GM13976 (cell line): ENCODE data around the gene GPS1.

Experiments
- DNase-seq: peaks from one replicate; pipeline ENCODE4 v3.0.0; 2012; ENCODE audit warnings: low spot score
- in situ Hi-C: fragments of 300-500 bp; cut with MboI; formaldehyde crosslinking; loops from one replicate; pipeline ENCODE4 v1.12.0; 2022; ENCODE audit warnings: low sequenced_read_pairs, mixed read lengths, inconsistent platforms; ENCODE audit not compliant: unreplicated experiment
- TF ChIP-seq, protein P1 (sequence below): IDR thresholded peaks from 2 replicates; pipeline ENCODE4 v1.5.1; 2012; ENCODE audit warnings: borderline replicate concordance, mild to moderate bottlenecking; ENCODE audit not compliant: insufficient read depth; ENCODE audit errors: extremely low read depth, missing control alignments, control extremely low read depth

GPS1 gene

DNA sequence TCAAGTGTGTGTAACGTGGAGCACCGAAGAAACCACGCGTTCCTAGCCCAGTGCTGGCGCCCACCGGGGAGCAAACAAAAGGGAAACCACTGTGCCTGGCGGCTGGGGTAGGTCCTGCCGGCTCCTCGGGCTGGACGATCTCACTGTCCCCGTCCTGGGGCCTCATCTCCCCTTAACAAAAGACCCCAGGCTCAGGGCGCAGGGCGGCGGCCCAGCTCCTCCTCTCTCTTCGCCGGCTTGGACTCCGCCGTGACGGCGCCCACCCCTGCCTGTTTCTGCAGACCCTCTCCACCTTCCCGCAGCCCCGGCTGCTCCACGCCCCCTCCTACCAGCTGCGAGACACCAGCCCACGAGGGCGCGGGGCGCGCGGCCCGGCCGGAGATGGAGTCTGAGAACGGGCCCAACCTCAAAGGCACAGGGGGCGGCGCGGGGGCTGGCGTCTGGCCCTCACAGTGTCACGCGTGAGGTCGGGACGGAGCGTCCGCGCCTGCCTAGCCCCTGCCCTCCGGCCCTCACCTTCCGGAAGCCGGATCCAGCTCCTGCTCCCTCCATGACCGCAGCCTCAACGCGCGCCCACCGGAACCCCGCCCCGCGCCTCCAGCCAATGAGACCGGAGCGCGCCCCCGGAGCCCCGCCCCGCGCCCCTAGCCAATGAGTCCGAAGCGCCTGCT, 29.3 kb upstream of the GPS1 start, which contains the start of gene CENPX:
CENPX (minus strand) TSS at position 569 of the 671 bp plus-strand sequence; CDS start at position 552, 17 bp downstream.
- DNase-seq: no peak
- TF ChIP-seq, protein P1, sequence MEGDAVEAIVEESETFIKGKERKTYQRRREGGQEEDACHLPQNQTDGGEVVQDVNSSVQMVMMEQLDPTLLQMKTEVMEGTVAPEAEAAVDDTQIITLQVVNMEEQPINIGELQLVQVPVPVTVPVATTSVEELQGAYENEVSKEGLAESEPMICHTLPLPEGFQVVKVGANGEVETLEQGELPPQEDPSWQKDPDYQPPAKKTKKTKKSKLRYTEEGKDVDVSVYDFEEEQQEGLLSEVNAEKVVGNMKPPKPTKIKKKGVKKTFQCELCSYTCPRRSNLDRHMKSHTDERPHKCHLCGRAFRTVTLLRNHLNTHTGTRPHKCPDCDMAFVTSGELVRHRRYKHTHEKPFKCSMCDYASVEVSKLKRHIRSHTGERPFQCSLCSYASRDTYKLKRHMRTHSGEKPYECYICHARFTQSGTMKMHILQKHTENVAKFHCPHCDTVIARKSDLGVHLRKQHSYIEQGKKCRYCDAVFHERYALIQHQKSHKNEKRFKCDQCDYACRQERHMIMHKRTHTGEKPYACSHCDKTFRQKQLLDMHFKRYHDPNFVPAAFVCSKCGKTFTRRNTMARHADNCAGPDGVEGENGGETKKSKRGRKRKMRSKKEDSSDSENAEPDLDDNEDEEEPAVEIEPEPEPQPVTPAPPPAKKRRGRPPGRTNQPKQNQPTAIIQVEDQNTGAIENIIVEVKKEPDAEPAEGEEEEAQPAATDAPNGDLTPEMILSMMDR: no peak
- in situ Hi-C loops: loop anchor here (10.0 kb wide), 1 partner anchor 132 kb away; no protein-coding TSS in a partner anchor

DNA sequence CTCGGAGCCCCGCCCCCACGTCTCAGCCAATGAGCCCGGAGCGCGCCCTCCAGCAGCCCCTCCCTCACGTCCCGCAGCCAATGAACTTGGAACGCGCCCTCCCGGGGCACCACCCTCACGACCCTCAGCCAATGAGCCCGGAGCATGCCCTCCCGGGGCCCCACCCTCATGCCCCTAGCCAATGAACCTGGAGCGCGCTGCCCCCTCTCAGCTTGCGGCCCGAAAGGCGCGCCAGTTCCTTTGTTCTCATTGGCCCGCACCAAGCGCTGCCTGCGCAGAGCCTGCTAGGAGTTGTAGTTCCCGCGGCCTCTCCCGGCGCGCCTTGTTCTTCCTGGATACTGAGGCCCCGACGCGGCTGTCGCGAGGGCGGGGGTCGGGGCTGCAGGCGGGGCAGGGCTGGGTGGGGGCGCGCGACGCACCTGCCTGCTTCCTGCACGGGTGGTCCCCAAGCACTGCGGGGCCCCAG, 28.7 kb upstream of the GPS1 start, which contains the start of gene LRRC45:
LRRC45 (plus strand) TSS at position 325 of the 466 bp plus-strand sequence. CDS start 339 bp downstream, outside the sequence.
- DNase-seq: peak; percentile 99
- in situ Hi-C loops: loop anchor here (10.0 kb wide), 1 partner anchor 132 kb away; no protein-coding TSS in a partner anchor
- TF ChIP-seq, protein P1: no peak

DNA sequence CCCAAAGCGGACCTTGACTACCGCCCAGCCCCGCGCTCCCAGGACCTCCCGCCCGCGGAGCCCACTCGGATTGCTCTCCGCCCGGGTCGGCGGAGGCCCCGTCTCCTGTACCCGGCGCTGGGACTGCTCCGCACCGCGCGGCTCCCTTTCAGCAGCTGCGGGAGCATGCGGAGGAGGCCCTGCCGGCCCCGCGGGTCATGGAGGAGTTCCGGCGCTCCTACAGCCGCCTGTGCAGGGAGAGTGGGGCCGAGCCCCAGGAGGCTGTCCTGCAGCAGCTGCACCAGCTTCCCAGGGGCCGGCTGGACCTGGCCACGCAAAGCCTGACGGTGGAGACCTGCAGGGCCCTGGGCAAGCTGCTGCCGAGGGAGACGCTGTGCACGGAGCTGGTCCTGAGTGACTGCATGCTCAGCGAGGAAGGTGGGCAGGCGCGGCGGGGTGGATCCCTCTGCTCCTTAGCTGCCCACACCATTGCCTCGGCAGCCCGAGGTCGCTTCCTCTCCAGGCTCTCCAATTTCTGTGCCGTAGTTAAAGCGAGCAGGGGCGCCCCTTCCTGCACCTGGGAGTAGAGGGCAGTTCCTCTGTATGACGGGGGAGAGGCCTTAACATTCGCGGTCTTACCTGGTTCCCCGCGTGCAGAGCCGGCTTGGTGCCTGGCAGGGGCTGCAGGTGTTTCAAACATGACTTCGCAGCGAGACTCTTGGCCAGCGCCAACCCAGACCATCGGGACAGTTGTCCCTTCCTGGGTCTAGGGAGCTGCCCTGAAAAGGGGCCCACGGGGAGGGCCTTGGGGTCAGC, 28.1 kb upstream of the GPS1 start:
- DNase-seq: no peak
- in situ Hi-C loops: loop anchor here (10.0 kb wide), 1 partner anchor 131 kb away; no protein-coding TSS in a partner anchor
- TF ChIP-seq, protein P1: no peak

DNA sequence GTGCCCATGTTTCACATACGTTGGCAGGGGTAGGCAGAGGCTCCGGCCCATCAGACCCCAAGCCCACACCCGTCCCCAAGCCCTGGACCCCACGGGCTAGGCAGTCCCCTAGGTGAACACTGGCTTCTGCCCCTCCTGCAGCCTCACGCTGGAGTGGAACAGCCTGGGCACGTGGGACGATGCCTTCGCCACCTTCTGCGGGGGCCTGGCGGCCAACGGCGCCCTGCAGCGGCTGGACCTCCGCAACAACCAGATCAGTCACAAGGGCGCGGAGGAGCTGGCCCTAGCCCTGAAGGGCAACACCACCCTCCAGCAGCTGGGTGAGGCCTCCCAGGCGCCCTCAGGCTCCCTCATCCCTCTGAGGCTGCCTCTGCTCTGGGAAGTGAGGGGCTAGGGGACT, 26.8 kb upstream of the GPS1 start:
- in situ Hi-C loops: loop anchor here (10.0 kb wide), 1 partner anchor 130 kb away; no protein-coding TSS in a partner anchor
- no peak for DNase-seq
- TF ChIP-seq, protein P1: no peak

DNA sequence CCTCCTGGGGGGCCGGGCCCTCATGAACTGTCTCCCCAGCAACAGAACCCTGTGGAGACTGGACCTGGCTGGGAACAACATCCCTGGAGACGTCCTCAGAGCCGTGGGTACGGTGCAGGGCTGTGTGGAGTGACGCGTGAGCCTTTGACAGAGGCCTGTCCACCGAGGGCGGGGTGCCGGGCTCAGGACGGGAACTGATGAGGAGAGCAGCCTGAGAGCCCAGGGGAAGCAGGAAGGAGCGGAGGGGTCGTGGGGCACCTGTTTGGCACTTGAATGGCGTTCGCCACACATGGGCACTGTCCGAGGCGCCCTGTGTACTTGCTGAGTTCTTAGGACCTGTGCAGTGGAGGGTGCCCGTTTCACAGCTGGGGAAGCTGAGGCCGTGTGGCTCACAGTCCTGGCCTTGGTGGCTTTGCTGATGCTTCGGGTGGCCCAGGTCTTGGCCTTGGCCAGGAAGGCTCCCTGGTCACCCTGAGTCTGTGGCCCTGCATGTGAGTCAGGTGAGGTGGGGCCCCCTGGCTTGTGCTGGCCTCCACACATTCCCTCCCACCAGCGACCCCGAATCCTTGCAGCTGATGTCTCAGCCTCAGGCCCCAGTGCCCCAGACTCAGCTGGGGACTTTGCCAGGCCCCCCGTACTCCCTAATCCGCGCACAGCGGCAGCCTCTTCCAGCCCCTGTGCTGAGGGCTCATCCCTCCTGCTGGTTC, 26.1 kb upstream of the GPS1 start:
- TF ChIP-seq, protein P1: no peak
- no peak for DNase-seq
- in situ Hi-C loops: loop anchor here (10.0 kb wide), 1 partner anchor 129 kb away; no protein-coding TSS in a partner anchor

DNA sequence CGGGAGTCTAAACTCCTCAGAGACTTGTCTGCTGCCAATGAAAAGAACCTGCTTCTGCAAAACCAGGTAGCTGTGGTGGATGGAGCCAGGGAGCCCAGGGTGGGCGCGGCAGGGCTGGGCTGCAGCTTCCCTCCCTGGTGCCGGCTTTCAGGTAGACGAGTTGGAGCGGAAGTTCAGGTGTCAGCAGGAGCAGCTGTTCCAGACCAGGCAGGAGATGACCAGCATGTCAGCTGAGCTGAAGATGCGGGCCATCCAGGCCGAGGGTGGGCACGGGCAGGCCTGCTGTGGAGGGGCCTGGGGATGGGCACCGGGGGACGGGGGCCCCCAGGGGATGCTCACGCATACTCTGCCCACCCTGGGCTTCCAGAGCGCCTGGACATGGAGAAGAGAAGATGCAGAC, 23.5 kb upstream of the GPS1 start:
- in situ Hi-C loops: loop anchor here (10.0 kb wide), 1 partner anchor 127 kb away; no protein-coding TSS in a partner anchor
- TF ChIP-seq, protein P1: no peak
- DNase-seq: no peak
